Neural progenitor cell (in vitro differentiated cells): ENCODE results near the gene KLF13. TPM values are rescaled to one million over a fixed set of nuclear protein-coding genes. Genes with fewer than 3 reads are reported as not detected.

Experiments
- DNase-seq: peaks from one replicate; pipeline ENCODE4 v3.0.0-alpha.2; 2016; ENCODE audit warnings: low spot score
- H2AFZ ChIP-seq: fragments of 200-600 bp; sonication (generic); replicated peaks from 2 replicates; pipeline ENCODE4 v1.6.1; 2016; ENCODE audit warnings: antibody characterized with exemption
- H3F3A ChIP-seq: fragments of 200-600 bp; sonication (generic); 2 replicates; pipeline ENCODE4 v1.6.1; 2016; ENCODE audit warnings: antibody characterized with exemption, low read depth
- H3K27ac ChIP-seq: fragments of 200-600 bp; sonication (generic); 2 replicates; pipeline ENCODE4 v1.5.1; 2016; ENCODE audit warnings: mild to moderate bottlenecking
- H3K27me3 ChIP-seq: fragments of 200-600 bp; sonication (generic); 2 replicates; pipeline ENCODE4 v1.6.1; 2016; ENCODE audit warnings: mild to moderate bottlenecking, moderate library complexity
- H3K36me3 ChIP-seq: fragments of 200-600 bp; sonication (generic); 2 replicates; pipeline ENCODE4 v1.5.1; 2016
- H3K4me1 ChIP-seq: fragments of 200-600 bp; sonication (generic); 2 replicates; pipeline ENCODE4 v1.6.1; 2016; ENCODE audit warnings: mixed run types
- H3K4me2 ChIP-seq: fragments of 200-600 bp; sonication (generic); 2 replicates; pipeline ENCODE4 v1.6.1; 2016
- H3K4me3 ChIP-seq: fragments of 200-600 bp; sonication (generic); 2 replicates; pipeline ENCODE4 v1.5.1; 2016
- H3K79me2 ChIP-seq: fragments of 200-600 bp; sonication (generic); 2 replicates; pipeline ENCODE4 v1.6.1; 2016; ENCODE audit warnings: low read depth
- H3K9ac ChIP-seq: fragments of 200-600 bp; sonication (generic); 2 replicates; pipeline ENCODE4 v1.6.1; 2016
- H3K9me3 ChIP-seq: fragments of 200-600 bp; sonication (generic); 2 replicates; pipeline ENCODE4 v1.5.1; 2016; ENCODE audit warnings: low read depth
- H4K20me1 ChIP-seq: fragments of 200-600 bp; sonication (generic); 2 replicates; pipeline ENCODE4 v1.6.1; 2016; ENCODE audit warnings: low read depth
- H3K27ac Mint-ChIP-seq: 3 replicates; pipeline ENCODE4 v1.8.0; 2021; ENCODE audit warnings: mixed read lengths
- H3K27me3 Mint-ChIP-seq: 2 replicates; pipeline ENCODE4 v1.8.0; 2022; ENCODE audit warnings: low read depth, mild to moderate bottlenecking, inconsistent platforms, moderate library complexity, mixed read lengths; ENCODE audit not compliant: insufficient read depth
- H3K36me3 Mint-ChIP-seq: 3 replicates; pipeline ENCODE4 v1.8.0; 2021; ENCODE audit warnings: mixed read lengths
- H3K4me1 Mint-ChIP-seq: 3 replicates; pipeline ENCODE4 v1.8.0; 2021; ENCODE audit warnings: mixed read lengths
- H3K4me3 Mint-ChIP-seq: 3 replicates; pipeline ENCODE4 v1.8.0; 2021; ENCODE audit warnings: mild to moderate bottlenecking, moderate library complexity, mixed read lengths
- H3K9me3 Mint-ChIP-seq: 3 replicates; pipeline ENCODE4 v1.8.0; 2020; ENCODE audit warnings: mixed read lengths
- CTCF ChIP-seq: fragments of 200-600 bp; sonication (generic); IDR thresholded peaks from 2 replicates; pipeline ENCODE4 v1.5.1; 2017; ENCODE audit warnings: antibody characterized with exemption, mild to moderate bottlenecking
- EZH2 ChIP-seq: fragments of 200-600 bp; sonication (generic); IDR thresholded peaks from 2 replicates; pipeline ENCODE4 v1.6.1; 2017; ENCODE audit warnings: antibody characterized with exemption, mild to moderate bottlenecking, moderate library complexity
- EZH2phosphoT487 ChIP-seq: fragments of 200-600 bp; sonication (generic); IDR thresholded peaks from 2 replicates; pipeline ENCODE4 v1.6.1; 2017; ENCODE audit warnings: antibody characterized with exemption
- total RNA-seq: library from RNA; depleted of rRNA; stranded (reverse); fragments of >200 nt; gene quantifications from 2 replicates; pipeline ENCODE4 v1.2.3, GENCODE V29; 2015; ENCODE audit warnings: low replicate concordance

The KLF13 gene
- total RNA-seq, 1 donor from 2014 or later = 11.9 TPM

- H3K4me1 Mint-ChIP-seq = peaks cover 64% of the 10 kb centered on the region
- H3K36me3 Mint-ChIP-seq = no peaks in the 10 kb centered on the region
- no peak overlapping the region for H3K27ac Mint-ChIP-seq
- Histone ChIP-seq H3K36me3 (no peaks in the 10 kb centered on the region), H4K20me1 (no peaks in the 10 kb centered on the region), H3K27ac (no peak overlapping the region), H3K4me3 (no peak overlapping the region), H3F3A (peaks cover 21% of the 10 kb centered on the region), H3K27me3 (no peaks in the 10 kb centered on the region), H3K9ac (no peak overlapping the region), H3K4me2 (no peak overlapping the region), H3K4me1 (peaks cover 75% of the 10 kb centered on the region), H3K9me3 (no peaks in the 10 kb centered on the region), H2AFZ (peak overlapping the region; percentile 20), H3K79me2 (no peaks in the 10 kb centered on the region)
- DNase-seq = no peak
- no peaks in the 10 kb centered on the region for H3K9me3 Mint-ChIP-seq
- TF ChIP-seq EZH2phosphoT487 = no peak
- no peak for TF ChIP-seq CTCF
- TF ChIP-seq EZH2 = no peak
- peaks cover 13% of the 10 kb centered on the region for H3K27me3 Mint-ChIP-seq
- no peak overlapping the region for H3K4me3 Mint-ChIP-seq
Measured at GRCh38 chr15:31300981-31301672, 25.5 kb upstream of the KLF13 start.

GRCh38 chr15:31301673-31301990 is 25.0 kb upstream of the KLF13 start:
- Mint-ChIP-seq H3K36me3 (no peaks in the 10 kb centered on the region), H3K27me3 (peaks cover 10% of the 10 kb centered on the region), H3K4me3 (no peak overlapping the region), H3K4me1 (peaks cover 63% of the 10 kb centered on the region), H3K27ac (no peak overlapping the region), H3K9me3 (no peaks in the 10 kb centered on the region)
- H3K27me3 ChIP-seq = no peaks in the 10 kb centered on the region
- no peaks in the 10 kb centered on the region for H3K36me3 ChIP-seq
- H3K4me2 ChIP-seq = no peak overlapping the region
- TF ChIP-seq CTCF = no peak
- TF ChIP-seq EZH2 = no peak
- TF ChIP-seq EZH2phosphoT487 = no peak
- no peak overlapping the region for H3K27ac ChIP-seq
- H3K4me1 ChIP-seq = peaks cover 73% of the 10 kb centered on the region
- H2AFZ ChIP-seq = no peak overlapping the region
- no peaks in the 10 kb centered on the region for H4K20me1 ChIP-seq
- no peak overlapping the region for H3K4me3 ChIP-seq
- no peaks in the 10 kb centered on the region for H3K9me3 ChIP-seq
- no peaks in the 10 kb centered on the region for H3K79me2 ChIP-seq
- DNase-seq = no peak
- no peak overlapping the region for H3K9ac ChIP-seq
- peaks cover 20% of the 10 kb centered on the region for H3F3A ChIP-seq

GRCh38 chr15:31302029-31302657 is 24.5 kb upstream of the KLF13 start:
- Histone ChIP-seq H4K20me1 (no peaks in the 10 kb centered on the region), H3F3A (peaks cover 22% of the 10 kb centered on the region), H3K4me1 (peaks cover 73% of the 10 kb centered on the region), H3K9ac (no peak overlapping the region), H2AFZ (no peak overlapping the region), H3K27me3 (no peaks in the 10 kb centered on the region), H3K9me3 (no peaks in the 10 kb centered on the region), H3K4me3 (no peak overlapping the region), H3K27ac (no peak overlapping the region), H3K4me2 (peak overlapping the region; percentile 64), H3K36me3 (no peaks in the 10 kb centered on the region), H3K79me2 (no peaks in the 10 kb centered on the region)
- no peak for TF ChIP-seq EZH2
- no peak for TF ChIP-seq CTCF
- TF ChIP-seq EZH2phosphoT487 = no peak
- no peaks in the 10 kb centered on the region for H3K9me3 Mint-ChIP-seq
- H3K36me3 Mint-ChIP-seq = no peaks in the 10 kb centered on the region
- peak overlapping the region; percentile 46 for H3K27ac Mint-ChIP-seq
- peaks cover 10% of the 10 kb centered on the region for H3K27me3 Mint-ChIP-seq
- no peak overlapping the region for H3K4me3 Mint-ChIP-seq
- H3K4me1 Mint-ChIP-seq = peaks cover 63% of the 10 kb centered on the region
- no peak for DNase-seq
